Common myeloid progenitor, CD34-positive (primary cell): ENCODE measurements around the gene GSG1L.

Source experiments
- CTCF ChIA-PET: fragments of 350-600 bp; sonication (Branson Sonifier 250); formaldehyde crosslinking; loops from one replicate; lab custom pipeline; 2021; ENCODE audit warnings: antibody characterized with exemption; lab: Charles Lee
- POLR2A ChIA-PET: fragments of 350-600 bp; sonication (Branson Sonifier 250); formaldehyde crosslinking; loops from one replicate; lab custom pipeline; 2021; ENCODE audit warnings: antibody characterized with exemption; lab: Charles Lee
- DNase-seq, 3 donors: peaks; one replicate each; pipeline versions ENCODE4 v3.0.0 to v3.0.0-alpha.2; 2013
- H3K27ac ChIP-seq, 2 experiments: 1 replicate in 1 of 2; 2 replicates in 1 of 2; pipeline ENCODE4 v1.7.0; 2013; ENCODE audit warnings: inconsistent platforms in 2 of 2, low read length in 2 of 2, mild to moderate bottlenecking in 2 of 2, low read depth in 1 of 2, moderate library complexity in 1 of 2; ENCODE audit not compliant: severe bottlenecking in 2 of 2, insufficient read depth in 1 of 2, poor library complexity in 1 of 2
- H3K27me3 ChIP-seq, 5 experiments: replicated peaks in 2 of 5; 1 replicate in 3 of 5; 2 replicates in 2 of 5; pipeline versions ENCODE4 v1.6.1 to v1.7.0; 2013; ENCODE audit warnings: low read length in 4 of 5, mild to moderate bottlenecking in 2 of 5, moderate library complexity in 2 of 5, inconsistent platforms in 1 of 5; ENCODE audit not compliant: insufficient read depth in 5 of 5, control insufficient read depth in 4 of 5
- H3K36me3 ChIP-seq, 4 experiments: 1 replicate in 2 of 4; 2 replicates in 2 of 4; pipeline versions ENCODE4 v1.6.1 to v1.7.0; 2013; ENCODE audit warnings: low read length in 3 of 4, control low read depth in 1 of 4, mild to moderate bottlenecking in 1 of 4; ENCODE audit not compliant: control insufficient read depth in 4 of 4, insufficient read depth in 4 of 4
- H3K4me1 ChIP-seq, 4 experiments: 1 replicate in 3 of 4; 2 replicates in 1 of 4; pipeline versions ENCODE4 v1.6.1 to v1.7.1; 2013; ENCODE audit warnings: low read length in 3 of 4, mild to moderate bottlenecking in 3 of 4, control low read depth in 1 of 4, inconsistent platforms in 1 of 4, moderate library complexity in 1 of 4; ENCODE audit not compliant: control insufficient read depth in 4 of 4, insufficient read depth in 4 of 4; ENCODE audit errors: control extremely low read depth in 1 of 4
- H3K4me3 ChIP-seq, 7 experiments: 1 replicate in 4 of 7; 2 replicates in 3 of 7; pipeline versions ENCODE4 v1.5.1 to v1.7.0; 2013; ENCODE audit warnings: mild to moderate bottlenecking in 7 of 7, low read length in 6 of 7, moderate library complexity in 6 of 7, inconsistent platforms in 2 of 7, low read depth in 2 of 7, control low read depth in 1 of 7; ENCODE audit not compliant: insufficient read depth in 4 of 7, control insufficient read depth in 1 of 7; ENCODE audit errors: extremely low read depth in 1 of 7
- H3K9me3 ChIP-seq, 5 experiments: 1 replicate in 4 of 5; 2 replicates in 1 of 5; pipeline versions ENCODE4 v1.6.1 to v1.7.1; 2013; ENCODE audit warnings: low read length in 4 of 5, mild to moderate bottlenecking in 2 of 5, inconsistent platforms in 1 of 5, low read depth in 1 of 5, moderate library complexity in 1 of 5; ENCODE audit not compliant: control insufficient read depth in 4 of 5, insufficient read depth in 2 of 5; ENCODE audit errors: control extremely low read depth in 1 of 5
- WGBS: methylation state at CpG from one replicate; pipeline ENCODE4 v1.1.5; 2013; ENCODE audit not compliant: insufficient coverage; 5-methylcytosine and 5-hydroxymethylcytosine counted together

GSG1L gene

DNA sequence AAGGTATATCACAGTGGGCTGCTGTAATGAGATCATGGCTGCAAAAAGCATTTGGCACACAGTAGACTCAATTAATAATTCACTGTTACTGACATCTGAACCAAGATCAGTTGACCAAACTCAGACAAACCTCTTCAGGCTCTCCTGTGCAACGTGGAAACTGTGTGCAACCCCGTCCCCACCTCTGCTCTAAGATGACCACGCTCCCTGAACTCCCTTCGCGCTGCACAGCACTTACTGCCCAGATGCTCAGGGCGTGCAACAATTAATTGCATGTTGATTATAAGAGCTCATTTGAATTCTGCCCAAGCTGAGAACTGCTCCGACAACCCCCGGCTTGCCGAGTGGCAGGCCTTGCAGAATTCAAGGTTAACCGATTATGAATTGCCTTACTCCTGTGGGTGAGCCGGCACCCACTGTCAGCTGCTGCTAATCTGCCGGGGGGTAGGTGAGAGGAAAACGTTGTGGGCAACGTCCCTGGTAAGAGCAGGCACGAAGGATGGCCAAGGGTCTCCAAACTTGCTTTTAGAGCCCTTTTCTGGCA is 1.3 kb upstream of the GSG1L start:
- CTCF ChIA-PET: interaction anchor here (1.2 to 2.4 kb wide), 3 partner anchors 15 to 374 kb away, joined by 3 to 5 read pairs (median 5); no protein-coding TSS in a partner anchor

GRCh38 chr16:28064150-28064549 is 636 bp upstream of the GSG1L start:
- H3K27me3 ChIP-seq: peaks cover 0 to 70% (median 33%) of the 10 kb centered on the region in 5 experiments
- no peaks in the 10 kb centered on the region for H3K9me3 ChIP-seq
- H3K4me1 ChIP-seq: peaks cover 0 to 16% (median 9%) of the 10 kb centered on the region in 4 experiments
- 33% methylated on average over 1 of the region's 3 CpGs for WGBS
- ChIA-PET POLR2A (no interaction called here), CTCF (interaction anchor here (1.2 to 2.4 kb wide), 3 partner anchors 16 to 374 kb away, joined by 3 to 5 read pairs (median 5); no protein-coding TSS in a partner anchor)
- no peak overlapping the region for H3K27ac ChIP-seq
- no peak overlapping the region for H3K4me3 ChIP-seq
- no peaks in the 10 kb centered on the region for H3K36me3 ChIP-seq
- no peak for DNase-seq

More for the DNA sequence above, 1.3 kb upstream of the GSG1L start:
- 85% methylated on average over 15 of the region's 15 CpGs for WGBS
- Histone ChIP-seq H3K4me1 (peaks cover 0 to 16% (median 9%) of the 10 kb centered on the region in 4 experiments), H3K27ac (no peak overlapping the region), H3K27me3 (peaks cover 0 to 64% (median 31%) of the 10 kb centered on the region in 5 experiments), H3K4me3 (no peak overlapping the region), H3K36me3 (no peaks in the 10 kb centered on the region), H3K9me3 (no peaks in the 10 kb centered on the region)
- no peak for DNase-seq
- POLR2A ChIA-PET: no interaction called here

DNA sequence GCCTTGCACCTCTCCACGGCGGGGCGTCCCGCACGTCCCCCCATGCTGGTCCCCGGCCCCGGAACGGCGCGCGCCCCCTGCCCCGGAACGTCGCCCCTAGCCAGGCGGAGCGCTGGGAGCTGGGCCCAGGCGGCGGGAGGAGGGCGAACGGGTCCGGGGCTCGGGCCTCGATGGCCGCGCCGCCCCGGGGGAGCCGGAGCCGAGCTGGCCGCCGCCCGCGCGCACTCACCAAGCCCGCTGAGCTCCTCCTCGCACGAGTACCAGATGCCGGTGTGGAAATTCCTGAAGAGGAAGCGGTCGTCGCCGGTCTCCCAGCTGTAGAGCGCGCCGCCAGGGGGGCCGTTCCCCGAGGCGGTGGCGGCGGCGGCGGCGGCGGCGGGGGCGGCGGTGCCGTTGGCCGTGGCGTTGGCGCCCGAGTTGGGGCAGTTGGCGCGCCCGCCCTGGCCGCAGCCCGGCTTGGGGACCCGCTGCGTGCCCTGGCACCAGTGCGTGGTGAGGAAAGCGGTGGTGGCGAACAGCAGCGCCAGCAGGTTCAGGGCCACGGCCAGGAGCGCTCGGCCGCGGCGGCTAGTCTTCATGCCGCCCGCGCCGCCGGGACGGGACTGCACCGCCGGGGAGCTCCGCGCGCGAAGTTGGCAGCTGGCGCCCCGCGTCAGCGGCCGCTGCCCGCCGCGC is 530 bp downstream of the GSG1L start:
- ChIA-PET CTCF (interaction anchor here (0.6 to 1.5 kb wide), 5 partner anchors 10 to 938 kb away, joined by 3 to 8 read pairs (median 4); no protein-coding TSS in a partner anchor), POLR2A (interaction anchor here (0.5 kb wide), 1 partner anchor 1590 kb away, joined by 8 read pairs; no protein-coding TSS in a partner anchor)
- no peaks in the 10 kb centered on the region for H3K36me3 ChIP-seq
- DNase-seq: peak in 2 of 3 donors; percentile 54 to 64
- no peak overlapping the region for H3K27ac ChIP-seq
- WGBS: under 1% methylated on average over 70 of the region's 99 CpGs
- peaks cover 0 to 81% (median 35%) of the 10 kb centered on the region in 5 experiments for H3K27me3 ChIP-seq
- H3K4me1 ChIP-seq: peaks cover 0 to 16% (median 9%) of the 10 kb centered on the region in 4 experiments
- H3K9me3 ChIP-seq: no peaks in the 10 kb centered on the region
- peak overlapping the region in 5 of 7 experiments; percentile 19 to 68 (median 45) for H3K4me3 ChIP-seq

- peak overlapping the region in 3 of 7 experiments; percentile 45 to 68 (median 59) for H3K4me3 ChIP-seq
- H3K36me3 ChIP-seq: no peaks in the 10 kb centered on the region
- peaks cover 0 to 86% (median 39%) of the 10 kb centered on the region in 5 experiments for H3K27me3 ChIP-seq
- H3K27ac ChIP-seq: no peak overlapping the region
- ChIA-PET POLR2A (interaction anchor here (0.7 kb wide), 1 partner anchor 400 kb away, joined by 3 read pairs; no protein-coding TSS in a partner anchor), CTCF (interaction anchor here (0.6 to 1.5 kb wide), 5 partner anchors 8 to 90 kb away, joined by 3 to 8 read pairs (median 4); no protein-coding TSS in a partner anchor)
- WGBS: 4% methylated on average over 25 of the region's 39 CpGs
- no peak for DNase-seq
- peaks cover 0 to 16% (median 9%) of the 10 kb centered on the region in 4 experiments for H3K4me1 ChIP-seq
- no peaks in the 10 kb centered on the region for H3K9me3 ChIP-seq
Measured at GRCh38 chr16:28062261-28062846, 1.2 kb downstream of the GSG1L start.

DNA sequence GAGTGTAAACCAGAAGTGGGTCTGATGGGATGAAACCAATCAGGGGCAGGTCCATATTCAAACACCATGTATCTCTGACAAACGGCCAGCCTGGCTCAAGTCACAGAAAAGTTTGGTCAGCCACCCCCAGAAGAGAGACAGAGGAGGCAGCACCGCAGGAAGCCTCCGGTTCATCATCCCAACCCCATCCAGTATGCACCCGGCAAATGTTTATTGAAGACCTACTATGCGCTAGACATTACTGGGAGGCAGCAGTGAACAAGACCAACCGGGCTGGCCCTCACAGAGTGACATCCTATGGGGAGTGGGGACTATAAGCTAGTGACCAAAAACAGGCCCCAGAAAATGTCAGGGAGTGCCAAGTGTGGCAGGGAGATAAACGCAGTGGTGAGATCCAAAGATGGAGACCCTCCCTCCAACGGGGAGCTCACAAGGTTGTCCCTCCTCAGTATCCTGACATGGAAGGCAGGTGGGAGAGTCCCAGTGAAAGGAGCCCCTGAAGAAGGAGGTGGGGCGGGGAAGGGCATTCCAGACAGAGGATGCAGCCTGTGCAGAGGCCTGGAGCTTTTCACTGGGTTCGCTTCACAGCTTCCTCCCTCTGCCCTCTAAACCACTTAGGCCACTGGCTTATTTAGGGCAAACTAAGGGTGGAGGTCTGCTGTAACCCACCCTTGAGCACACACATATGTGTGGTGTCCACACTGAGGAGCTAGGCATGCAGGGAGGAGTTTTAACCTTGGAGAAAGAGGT is 2.0 kb downstream of the GSG1L start:
- H3K4me3 ChIP-seq: no peak overlapping the region
- peaks cover 0 to 84% (median 37%) of the 10 kb centered on the region in 5 experiments for H3K27me3 ChIP-seq
- H3K36me3 ChIP-seq: no peaks in the 10 kb centered on the region
- no peak for DNase-seq
- WGBS: 89% methylated on average over 7 of the region's 10 CpGs
- peaks cover 0 to 16% (median 9%) of the 10 kb centered on the region in 4 experiments for H3K4me1 ChIP-seq
- H3K9me3 ChIP-seq: no peaks in the 10 kb centered on the region
- CTCF ChIA-PET: interaction anchor here (1.1 to 1.5 kb wide), 3 partner anchors 9 to 89 kb away, joined by 4 to 8 read pairs (median 5); no protein-coding TSS in a partner anchor
- POLR2A ChIA-PET: interaction anchor here (0.7 kb wide), 1 partner anchor 399 kb away, joined by 3 read pairs; no protein-coding TSS in a partner anchor
- H3K27ac ChIP-seq: no peak overlapping the region

- Histone ChIP-seq H3K4me3 (no peak overlapping the region), H3K4me1 (peaks cover 0 to 16% (median 9%) of the 10 kb centered on the region in 4 experiments), H3K9me3 (no peaks in the 10 kb centered on the region), H3K36me3 (no peaks in the 10 kb centered on the region), H3K27ac (no peak overlapping the region), H3K27me3 (peaks cover 0 to 73% (median 33%) of the 10 kb centered on the region in 5 experiments)
- ChIA-PET POLR2A (no interaction called here), CTCF (no interaction called here)
- no peak for DNase-seq
- WGBS: 44% methylated on average over 8 of the region's 12 CpGs
Measured at GRCh38 chr16:28059841-28060575, 3.5 kb downstream of the GSG1L start.
